ENCODE results near the gene AK8. TPM values are rescaled to one million over a fixed set of nuclear protein-coding genes. Genes with fewer than 3 reads are reported as not detected.

Gene AK8
- total RNA-seq, 1 donor from 2014 or later, result 2.0 TPM

GRCh38 chr9:132823370-132824145 lies 54.5 kb downstream of the AK8 start:
- Histone ChIP-seq H3K4me3 (ENCODE audit: low read depth, low read length) (no peak overlapping the region), H3K36me3 (ENCODE audit: control insufficient read depth, insufficient read depth, low read length) (no peaks in the 10 kb centered on the region), H3K27me3 (ENCODE audit: control insufficient read depth, insufficient read depth, low read length) (peaks cover 12% of the 10 kb centered on the region)
- no peak for DNase-seq (ENCODE audit: low read depth)
- TF ChIP-seq CTCF (IDR thresholded peaks at IDR 0.05; ENCODE audit: insufficient read depth, low read length, poor library complexity, severe bottlenecking), result no peak

GRCh38 chr9:132820169-132820944 lies 57.7 kb downstream of the AK8 start:
- TF ChIP-seq CTCF (IDR thresholded peaks at IDR 0.05; ENCODE audit: insufficient read depth, low read length, poor library complexity, severe bottlenecking), result no peak
- no peak for DNase-seq (ENCODE audit: low read depth)
- no peaks in the 10 kb centered on the region for H3K36me3 ChIP-seq (ENCODE audit: control insufficient read depth, insufficient read depth, low read length)

GRCh38 chr9:132818588-132818987 lies 59.5 kb downstream of the AK8 start:
- DNase-seq (ENCODE audit: low read depth), result no peak
- H3K4me3 ChIP-seq (ENCODE audit: low read depth, low read length), result no peak overlapping the region
- H3K27me3 ChIP-seq (ENCODE audit: control insufficient read depth, insufficient read depth, low read length), result peaks cover 5% of the 10 kb centered on the region
- no peak for TF ChIP-seq CTCF (IDR thresholded peaks at IDR 0.05; ENCODE audit: insufficient read depth, low read length, poor library complexity, severe bottlenecking)
- no peaks in the 10 kb centered on the region for H3K36me3 ChIP-seq (ENCODE audit: control insufficient read depth, insufficient read depth, low read length)

More at GRCh38 chr9:132820169-132820944, 57.7 kb downstream of the AK8 start:
- Histone ChIP-seq H3K27me3 (ENCODE audit: control insufficient read depth, insufficient read depth, low read length) (peaks cover 10% of the 10 kb centered on the region), H3K4me3 (ENCODE audit: low read depth, low read length) (no peak overlapping the region)

- no peak overlapping the region for H3K4me3 ChIP-seq (ENCODE audit: low read depth, low read length)
- DNase-seq (ENCODE audit: low read depth), result no peak
- no peak for TF ChIP-seq CTCF (IDR thresholded peaks at IDR 0.05; ENCODE audit: insufficient read depth, low read length, poor library complexity, severe bottlenecking)
- no peaks in the 10 kb centered on the region for H3K27me3 ChIP-seq (ENCODE audit: control insufficient read depth, insufficient read depth, low read length)
- no peaks in the 10 kb centered on the region for H3K36me3 ChIP-seq (ENCODE audit: control insufficient read depth, insufficient read depth, low read length)
These were observed 63.1 kb downstream of the AK8 start for GRCh38 chr9:132814937-132815336.

GRCh38 chr9:132813115-132813771 lies 64.8 kb downstream of the AK8 start:
- Histone ChIP-seq H3K4me3 (ENCODE audit: low read depth, low read length) (no peak overlapping the region), H3K27me3 (ENCODE audit: control insufficient read depth, insufficient read depth, low read length) (peaks cover 4% of the 10 kb centered on the region), H3K36me3 (ENCODE audit: control insufficient read depth, insufficient read depth, low read length) (no peaks in the 10 kb centered on the region)
- no peak for DNase-seq (ENCODE audit: low read depth)
- no peak for TF ChIP-seq CTCF (IDR thresholded peaks at IDR 0.05; ENCODE audit: insufficient read depth, low read length, poor library complexity, severe bottlenecking)

Measured in kidney epithelial cell (primary cell).